Fibroblast of pulmonary artery (primary cell): Measurements from ENCODE around the gene GNB4.

Source experiments
- DNase-seq: peaks from one replicate; pipeline ENCODE4 v3.0.0-alpha.2; 2010; ENCODE audit warnings: low read depth
- H3K4me3 ChIP-seq: replicated peaks from 2 replicates; pipeline ENCODE4 v1.5.1; 2011; ENCODE audit warnings: low read depth, mild to moderate bottlenecking, control low read depth, low read length, moderate library complexity
- TF ChIP-seq, protein P1 (sequence below): IDR thresholded peaks from 2 replicates; pipeline ENCODE4 v1.5.1; 2011; ENCODE audit warnings: mild to moderate bottlenecking, control low read depth, low read length, inconsistent platforms; ENCODE audit errors: missing control alignments

Gene GNB4

DNA sequence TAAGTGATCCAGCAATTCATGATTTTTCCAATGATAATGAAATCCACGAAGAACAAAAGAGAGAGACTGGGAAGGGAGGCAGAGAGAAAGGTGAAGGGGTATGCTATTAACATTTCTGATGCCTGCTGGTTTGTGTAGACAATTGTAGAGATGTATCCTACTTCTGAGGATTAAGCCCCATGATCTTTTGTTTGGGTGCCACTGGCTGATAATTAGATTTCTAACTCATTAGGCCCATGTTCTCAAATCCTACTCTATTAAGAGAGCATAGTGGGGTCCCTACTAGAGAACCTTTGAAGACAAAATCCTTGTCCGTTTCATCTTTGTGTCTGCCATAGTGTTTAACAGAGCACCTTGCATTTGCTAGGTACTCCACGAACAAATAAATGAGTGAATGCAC is 2.7 kb upstream of the GNB4 start:
- TF ChIP-seq, protein P1, sequence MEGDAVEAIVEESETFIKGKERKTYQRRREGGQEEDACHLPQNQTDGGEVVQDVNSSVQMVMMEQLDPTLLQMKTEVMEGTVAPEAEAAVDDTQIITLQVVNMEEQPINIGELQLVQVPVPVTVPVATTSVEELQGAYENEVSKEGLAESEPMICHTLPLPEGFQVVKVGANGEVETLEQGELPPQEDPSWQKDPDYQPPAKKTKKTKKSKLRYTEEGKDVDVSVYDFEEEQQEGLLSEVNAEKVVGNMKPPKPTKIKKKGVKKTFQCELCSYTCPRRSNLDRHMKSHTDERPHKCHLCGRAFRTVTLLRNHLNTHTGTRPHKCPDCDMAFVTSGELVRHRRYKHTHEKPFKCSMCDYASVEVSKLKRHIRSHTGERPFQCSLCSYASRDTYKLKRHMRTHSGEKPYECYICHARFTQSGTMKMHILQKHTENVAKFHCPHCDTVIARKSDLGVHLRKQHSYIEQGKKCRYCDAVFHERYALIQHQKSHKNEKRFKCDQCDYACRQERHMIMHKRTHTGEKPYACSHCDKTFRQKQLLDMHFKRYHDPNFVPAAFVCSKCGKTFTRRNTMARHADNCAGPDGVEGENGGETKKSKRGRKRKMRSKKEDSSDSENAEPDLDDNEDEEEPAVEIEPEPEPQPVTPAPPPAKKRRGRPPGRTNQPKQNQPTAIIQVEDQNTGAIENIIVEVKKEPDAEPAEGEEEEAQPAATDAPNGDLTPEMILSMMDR: no peak
- no peak for DNase-seq

DNA sequence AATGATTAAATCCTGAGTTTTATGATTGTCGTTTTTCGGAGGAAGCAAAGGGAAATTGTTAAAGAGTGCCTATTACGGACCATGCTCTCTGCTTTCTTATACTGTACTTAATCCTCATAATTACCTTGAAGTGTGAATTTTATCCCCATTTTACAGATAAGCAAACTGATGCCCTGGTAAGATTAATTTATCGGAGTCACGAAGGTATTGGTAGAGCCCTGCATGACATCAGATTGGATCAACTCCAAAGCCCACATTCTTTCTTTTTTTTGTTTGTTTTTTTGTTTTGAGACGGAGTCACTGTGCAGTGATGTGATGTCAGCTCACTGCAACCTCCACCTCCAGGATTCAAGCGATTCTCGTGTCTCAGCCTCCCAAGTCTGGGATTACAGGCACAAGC is 1.6 kb upstream of the GNB4 start:
- peak; percentile 39 for DNase-seq

More for the DNA sequence above, 2.7 kb upstream of the GNB4 start:
- no peak overlapping the region for H3K4me3 ChIP-seq

DNA sequence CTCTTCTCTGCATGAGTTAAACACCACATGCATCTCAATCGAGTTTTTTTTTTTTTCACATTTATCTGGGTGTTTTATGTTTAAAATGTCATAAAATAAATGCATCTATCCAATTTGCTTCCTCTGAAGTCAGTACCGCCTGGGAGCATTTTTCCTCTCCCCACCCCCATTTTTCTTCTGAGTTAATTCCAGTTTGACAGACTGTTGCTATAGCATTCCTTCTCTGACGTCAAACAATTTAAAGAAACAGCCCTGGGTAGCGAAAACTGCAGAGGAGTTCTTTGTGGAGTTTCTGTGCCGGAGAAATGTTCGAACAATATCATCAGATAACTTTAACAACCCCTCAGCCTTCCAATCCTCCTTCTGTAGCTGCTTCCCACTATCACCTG is 900 bp upstream of the GNB4 start:
- peak overlapping the region; percentile 76 for H3K4me3 ChIP-seq
- TF ChIP-seq, protein P1: no peak
- DNase-seq: peak; percentile 90

More for the DNA sequence above, 1.6 kb upstream of the GNB4 start:
- TF ChIP-seq, protein P1: no peak
- H3K4me3 ChIP-seq: no peak overlapping the region

DNA sequence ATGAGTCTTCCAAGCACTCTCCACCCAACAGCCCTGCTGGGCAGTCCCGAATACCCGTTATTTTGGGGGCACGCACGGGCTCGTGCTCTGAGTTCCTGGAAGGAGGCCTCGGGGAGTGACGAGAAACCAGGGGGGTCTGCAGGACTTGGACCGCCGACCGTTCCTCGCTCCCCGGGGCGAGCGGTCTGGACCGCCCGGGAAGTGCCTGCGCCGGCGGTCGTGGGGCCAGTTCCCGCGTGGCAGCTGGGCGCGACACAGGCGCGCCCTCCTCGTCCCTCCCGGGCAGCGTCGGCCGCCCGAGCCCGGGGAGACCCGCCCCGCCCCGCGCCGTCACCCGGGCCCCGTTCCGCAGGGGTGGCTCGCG is 387 bp downstream of the GNB4 start:
- peak overlapping the region; percentile 76 for H3K4me3 ChIP-seq
- peak; percentile 32 for DNase-seq
- TF ChIP-seq, protein P1: no peak

DNA sequence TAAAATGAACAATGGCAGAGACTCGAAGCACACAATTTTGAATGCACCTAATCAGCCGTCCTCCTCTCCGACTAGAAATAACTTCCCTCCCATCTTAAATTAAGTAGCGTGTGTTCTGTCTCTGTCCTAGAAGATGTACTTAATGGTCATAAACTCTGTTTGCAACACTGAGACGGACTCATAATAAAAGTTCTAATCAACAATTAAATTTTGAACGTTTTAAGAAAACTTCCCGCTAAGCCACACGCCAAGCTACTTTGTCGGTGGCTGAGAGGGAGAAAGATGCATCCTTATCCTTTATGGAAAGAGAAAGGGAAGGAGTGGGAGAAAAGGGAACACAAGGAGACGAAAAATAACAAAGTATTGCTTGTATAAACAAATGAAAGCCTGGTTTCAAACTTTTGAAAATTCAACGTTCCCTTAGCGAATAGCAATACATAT is 989 bp downstream of the GNB4 start:
- peak overlapping the region; percentile 76 for H3K4me3 ChIP-seq
- TF ChIP-seq, protein P1: no peak
- peak; percentile 29 for DNase-seq

DNA sequence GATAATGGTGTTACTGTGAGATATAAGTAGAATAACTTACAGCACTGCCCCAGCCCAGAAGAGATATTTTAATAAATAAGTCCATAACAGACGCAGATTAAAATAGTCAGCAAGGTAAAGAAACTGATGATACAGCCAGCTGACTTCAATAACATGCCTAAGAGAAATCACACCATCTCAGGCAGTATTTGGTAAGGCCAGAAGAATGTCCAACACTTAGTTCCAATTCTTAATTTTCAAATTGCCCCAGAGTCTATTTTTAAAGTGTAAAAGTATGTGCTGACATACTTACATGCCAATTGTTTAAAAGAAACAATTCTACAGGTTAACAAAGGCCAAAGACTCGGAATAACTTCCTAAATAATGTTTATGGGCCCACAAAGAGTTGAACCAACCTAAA is 1.6 kb downstream of the GNB4 start:
- TF ChIP-seq, protein P1: no peak
- peak; percentile 24 for DNase-seq
- peak overlapping the region; percentile 76 for H3K4me3 ChIP-seq

DNA sequence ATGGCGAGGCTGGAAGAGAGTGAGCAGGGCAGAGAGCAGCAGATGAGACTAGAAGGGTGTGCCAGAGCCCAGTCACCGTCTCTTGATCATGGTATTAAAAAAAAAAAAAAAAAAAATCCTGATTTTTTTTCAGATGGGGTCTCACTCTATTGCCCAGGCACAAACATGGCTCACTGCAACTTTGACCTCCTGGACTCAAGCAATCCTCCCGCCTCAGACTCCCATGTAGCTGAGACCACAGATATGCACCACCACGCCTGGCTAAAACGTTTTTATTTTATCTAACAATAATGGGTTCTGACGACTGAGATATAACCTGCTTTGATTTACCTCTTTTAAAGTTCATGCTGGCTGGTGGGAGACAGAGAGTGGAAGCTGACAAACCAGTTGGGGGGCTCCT is 4.0 kb downstream of the GNB4 start:
- TF ChIP-seq, protein P1: no peak
- no peak for DNase-seq
- H3K4me3 ChIP-seq: no peak overlapping the region
